Measurements from ENCODE around the gene AMPD3.
"Not testable (repeated sequence)": the region's sequence is repeated elsewhere in the genome, so short reads cannot be mapped to it uniquely, and the experiment has no call there.

Gene AMPD3

DNA sequence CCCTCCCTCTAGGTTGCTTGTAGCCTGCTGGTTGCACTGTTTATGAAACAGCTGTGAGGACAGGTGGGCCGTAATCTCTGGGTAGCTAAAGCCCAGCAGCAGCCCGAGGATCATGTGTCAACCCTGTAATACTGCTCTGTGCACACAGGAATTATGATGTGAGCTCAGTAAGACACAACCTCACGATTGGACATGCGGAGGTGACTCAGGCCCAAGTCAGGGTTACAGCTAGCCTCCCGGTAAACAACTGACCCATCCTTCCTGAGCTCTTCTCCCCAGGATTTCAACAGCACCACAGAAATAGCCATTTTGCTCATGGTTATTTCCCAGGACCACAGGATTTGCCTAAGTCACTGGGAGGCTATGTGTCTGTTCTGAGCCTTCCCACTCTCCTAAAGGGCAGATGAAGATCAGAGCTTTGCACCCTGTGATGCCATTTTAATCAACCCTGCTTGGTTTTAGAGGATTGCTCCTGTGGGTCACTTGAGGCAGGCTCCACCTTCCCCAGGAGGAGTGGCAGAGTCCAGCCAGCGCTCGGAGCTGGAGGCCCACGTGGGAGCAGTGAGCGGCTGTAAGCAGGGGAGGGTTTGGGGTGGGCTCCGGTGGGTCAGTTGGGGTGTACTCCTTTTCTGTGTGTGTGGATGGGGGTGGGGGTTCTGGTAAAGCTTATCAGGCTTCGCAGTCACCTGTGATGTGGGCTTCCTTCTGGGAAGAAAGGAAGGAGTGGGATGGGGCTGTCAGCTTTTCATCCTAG is at the start of gene AMPD3:
AMPD3 (plus strand) TSS at position 387 of the 754 bp plus-strand sequence. CDS start 6,256 bp downstream, outside the sequence.
- DNase-seq (ENCODE audit: low spot score) = peak; percentile 54

- peak; percentile 85 for DNase-seq (ENCODE audit: low spot score)
Observed at GRCh38 chr11:10405865-10406592, 49.0 kb upstream of the AMPD3 start.

GRCh38 chr11:10407055-10407454 is 48.0 kb upstream of the AMPD3 start:
- DNase-seq (ENCODE audit: low spot score) = no peak

GRCh38 chr11:10407749-10408685 is 47.0 kb upstream of the AMPD3 start:
- DNase-seq (ENCODE audit: low spot score) = no peak

DNA sequence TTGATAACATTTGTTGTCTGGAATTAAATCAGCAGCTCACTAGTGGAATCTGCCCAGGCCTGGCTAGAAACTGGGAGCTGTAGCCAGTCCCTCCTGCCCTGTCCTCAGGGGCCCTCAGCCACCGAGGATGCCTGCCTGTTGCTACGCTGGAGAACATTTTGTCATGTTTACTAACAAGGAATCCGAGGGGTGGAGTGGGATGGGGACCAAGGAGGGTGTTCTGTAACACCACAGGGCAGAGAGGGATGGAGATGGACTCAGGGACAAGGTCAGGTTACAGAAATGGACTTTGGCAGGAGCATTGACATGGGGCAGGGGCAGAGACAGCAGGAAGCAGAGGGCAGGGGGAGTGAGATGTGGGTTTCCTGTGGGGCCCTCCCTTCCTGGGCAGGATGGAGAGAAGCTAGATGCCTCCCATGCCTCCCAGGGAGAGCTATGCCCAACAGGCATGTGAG is 45.8 kb upstream of the AMPD3 start:
- DNase-seq (ENCODE audit: low spot score) = no peak

GRCh38 chr11:10410106-10410843 is 44.8 kb upstream of the AMPD3 start:
- no peak for DNase-seq (ENCODE audit: low spot score)

DNA sequence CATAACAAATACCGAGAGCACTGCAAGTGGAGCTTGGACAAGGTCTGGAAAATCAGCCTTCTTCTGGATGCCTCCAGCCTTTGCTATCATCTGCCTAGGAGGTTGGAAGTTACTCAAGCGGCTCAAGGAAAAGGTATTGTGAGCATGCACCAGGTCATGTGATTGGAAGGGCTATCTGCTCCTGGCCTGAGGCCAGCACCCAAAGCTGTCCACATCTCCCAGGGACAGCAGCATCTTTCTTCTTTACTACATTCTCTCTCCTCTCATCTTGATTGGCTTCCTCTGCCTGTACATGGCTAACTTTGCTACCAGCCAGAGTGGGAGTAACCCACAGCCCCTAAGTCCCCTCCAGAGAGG is 44.2 kb upstream of the AMPD3 start:
- no peak for DNase-seq (ENCODE audit: low spot score)

DNA sequence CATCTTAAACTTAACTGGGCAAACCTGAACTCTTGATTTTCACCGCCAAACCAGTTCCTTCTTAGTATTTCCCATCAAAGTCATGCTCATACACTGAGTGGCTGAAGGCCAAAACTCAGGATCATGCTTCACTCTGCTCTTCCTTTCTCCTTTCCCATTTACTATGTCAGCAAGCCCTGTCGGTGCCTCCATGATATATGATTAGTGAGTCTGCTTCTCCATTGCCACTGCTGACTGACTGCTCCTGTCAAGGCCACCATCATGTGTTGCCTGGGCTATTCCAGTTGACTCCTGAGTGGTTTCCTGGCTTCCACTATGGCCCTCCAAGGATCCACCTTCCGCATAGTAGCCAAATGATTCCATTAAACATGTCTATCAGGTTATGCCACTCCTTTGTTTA is 42.8 kb upstream of the AMPD3 start:
- DNase-seq (ENCODE audit: low spot score) = no peak

DNA sequence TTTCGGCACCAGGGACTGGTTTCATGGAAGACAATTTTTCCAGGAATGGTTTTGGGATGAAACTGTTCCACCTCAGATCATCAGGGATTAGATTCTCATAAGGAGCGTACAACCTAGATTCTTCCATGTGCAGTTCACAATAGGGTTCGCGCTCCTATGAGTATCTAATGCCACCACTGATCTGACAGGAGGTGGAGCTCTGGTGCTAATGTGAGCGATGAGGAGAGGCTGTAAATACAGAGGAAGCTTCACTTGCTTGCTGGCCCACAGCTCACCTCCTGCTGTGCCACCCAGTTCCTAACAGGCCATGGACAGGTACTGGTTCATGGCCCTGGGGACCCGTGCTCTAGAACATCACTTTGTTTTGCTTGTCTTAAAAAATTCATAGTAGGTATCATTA is 41.8 kb upstream of the AMPD3 start:
- DNase-seq (ENCODE audit: low spot score) = peak; percentile 84

GRCh38 chr11:10414181-10414580 is 40.9 kb upstream of the AMPD3 start:
- DNase-seq (ENCODE audit: low spot score) = no peak

GRCh38 chr11:10414659-10415058 is 40.4 kb upstream of the AMPD3 start:
- DNase-seq (ENCODE audit: low spot score) = peak; percentile 43

- DNase-seq (ENCODE audit: low spot score) = no peak
Observed at GRCh38 chr11:10415817-10416392, 39.2 kb upstream of the AMPD3 start.

GRCh38 chr11:10418259-10418949 is 36.7 kb upstream of the AMPD3 start:
- DNase-seq (ENCODE audit: low spot score) = no peak

GRCh38 chr11:10418950-10419310 is 36.1 kb upstream of the AMPD3 start:
- no peak for DNase-seq (ENCODE audit: low spot score)

DNA sequence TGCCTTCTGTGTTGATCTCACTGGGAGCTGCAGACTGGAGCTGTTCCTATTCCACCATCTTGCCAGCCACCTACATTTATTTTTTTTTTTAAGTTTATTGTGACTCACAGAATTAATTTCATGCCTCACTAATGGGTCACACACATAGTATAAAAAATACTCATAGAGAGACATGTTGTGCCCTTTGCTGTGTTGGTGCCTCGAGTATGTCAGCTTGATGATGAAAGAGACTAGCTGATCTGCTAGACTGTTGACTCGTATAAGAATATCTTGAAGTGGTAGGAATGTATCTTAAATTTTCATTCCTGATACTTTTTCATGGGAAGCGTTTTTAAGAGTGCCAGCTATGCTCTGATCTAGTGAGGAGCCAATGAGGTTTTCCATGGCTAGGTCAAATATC is 28.6 kb upstream of the AMPD3 start:
- DNase-seq (ENCODE audit: low spot score) = no peak

DNA sequence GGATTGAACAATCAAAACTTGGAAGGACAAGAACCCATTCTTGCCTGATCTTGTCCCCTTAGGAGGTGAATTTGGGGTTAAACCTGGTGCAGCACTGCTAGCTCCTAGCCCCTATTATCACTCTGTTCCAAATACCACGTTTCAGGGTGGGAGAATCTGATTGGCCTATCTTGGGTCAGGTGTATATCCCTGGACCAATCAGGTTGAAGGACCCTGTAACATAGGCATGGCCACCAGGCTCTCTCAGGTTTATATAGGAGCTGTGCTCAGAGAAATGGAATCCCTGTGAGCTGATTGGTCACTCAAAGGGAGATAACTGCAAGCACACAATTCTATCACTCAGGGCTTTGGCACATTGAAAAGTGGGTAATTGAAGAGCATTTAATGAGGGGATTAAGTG is 26.6 kb upstream of the AMPD3 start:
- DNase-seq (ENCODE audit: low spot score) = no peak

DNA sequence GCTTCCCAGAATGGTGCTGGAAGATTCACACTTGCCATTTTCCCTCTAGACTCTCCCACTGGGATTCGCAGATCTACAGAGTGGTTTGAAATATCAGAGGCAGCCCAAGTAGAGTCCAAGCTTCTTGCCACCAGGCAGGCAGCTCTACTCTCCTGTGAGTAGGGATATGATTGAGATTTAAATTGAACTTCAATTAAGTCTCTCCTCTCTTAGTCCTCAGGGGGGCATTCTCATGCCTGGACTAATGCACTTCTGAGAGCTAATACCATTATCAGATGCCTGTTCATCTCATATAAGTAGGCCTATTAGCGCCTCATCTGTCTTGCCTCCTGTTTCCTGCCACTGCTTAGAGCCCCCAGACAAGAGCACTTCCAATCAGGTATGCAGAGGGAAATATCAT is 25.5 kb upstream of the AMPD3 start:
- no peak for DNase-seq (ENCODE audit: low spot score)

DNA sequence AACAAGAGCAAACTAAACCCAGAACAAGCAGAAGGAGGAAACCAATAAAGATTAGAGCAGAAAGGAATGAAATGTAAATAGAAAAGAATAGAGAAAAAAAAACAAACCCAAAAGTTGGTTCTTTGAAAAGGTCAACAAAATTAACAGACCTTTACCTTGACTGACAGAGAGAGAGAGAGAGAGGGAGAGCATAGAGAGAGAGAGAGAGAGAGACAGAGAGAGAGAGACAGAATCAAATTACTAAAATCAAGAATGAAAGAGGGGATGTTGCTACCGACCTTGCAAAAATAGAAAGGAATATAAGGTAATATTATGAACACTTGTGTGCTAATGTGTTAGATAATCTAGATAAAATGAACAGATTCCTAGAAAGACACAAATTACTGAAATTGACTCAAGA is 22.6 kb upstream of the AMPD3 start:
- DNase-seq (ENCODE audit: low spot score) = no peak

GRCh38 chr11:10432971-10433370 is 22.1 kb upstream of the AMPD3 start:
- DNase-seq (ENCODE audit: low spot score) = no peak

- no peak for DNase-seq (ENCODE audit: low spot score)
Observed at GRCh38 chr11:10436224-10436623, 18.8 kb upstream of the AMPD3 start.

DNA sequence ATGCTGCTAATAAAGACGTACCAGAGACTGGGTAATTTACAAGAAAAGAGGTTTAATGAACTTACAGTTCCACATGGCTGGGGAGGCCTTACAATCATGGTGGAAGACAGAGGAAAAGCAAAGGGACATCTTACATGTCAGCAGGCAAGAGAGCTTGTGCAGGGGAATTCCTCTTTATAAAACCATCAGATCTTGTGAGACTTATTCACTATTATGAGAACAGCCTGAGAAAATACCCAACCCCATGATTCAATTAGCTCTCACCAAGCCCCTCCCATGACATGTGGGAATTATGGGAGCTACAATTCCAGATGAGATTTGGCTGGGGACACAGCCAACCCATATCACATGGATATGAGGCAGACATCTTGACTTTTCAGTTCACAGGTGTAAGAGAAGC is 18.4 kb upstream of the AMPD3 start:
- DNase-seq (ENCODE audit: low spot score) = not testable (repeated sequence)
